Tibial nerve (tissue), 4 donors: ENCODE data around the gene IMP3.

Experiments
- EP300 ChIP-seq, 2 donors: sonication (generic); formaldehyde crosslinking; IDR thresholded peaks; one replicate each; pipeline ENCODE4 v1.6.1; 2017; ENCODE audit warnings: antibody characterized with exemption in 2 of 2, mild to moderate bottlenecking in 1 of 2
- TF ChIP-seq, protein P1 (sequence below), 5 experiments: fragments of 200-600 bp in 3 of 5; fragments of 450-650 bp in 2 of 5; sonication (generic) in 3 of 5; IDR thresholded peaks; one replicate each; pipeline ENCODE4 v1.5.1; 2016 to 2019; ENCODE audit warnings: antibody characterized with exemption in 5 of 5, mild to moderate bottlenecking in 3 of 5, moderate library complexity in 2 of 5

GRCh38 chr15:75682181-75683135 is 42.4 kb upstream of the IMP3 start:
- TF ChIP-seq EP300 (IDR thresholded peaks at IDR 0.05): no peak
- TF ChIP-seq, protein P1, sequence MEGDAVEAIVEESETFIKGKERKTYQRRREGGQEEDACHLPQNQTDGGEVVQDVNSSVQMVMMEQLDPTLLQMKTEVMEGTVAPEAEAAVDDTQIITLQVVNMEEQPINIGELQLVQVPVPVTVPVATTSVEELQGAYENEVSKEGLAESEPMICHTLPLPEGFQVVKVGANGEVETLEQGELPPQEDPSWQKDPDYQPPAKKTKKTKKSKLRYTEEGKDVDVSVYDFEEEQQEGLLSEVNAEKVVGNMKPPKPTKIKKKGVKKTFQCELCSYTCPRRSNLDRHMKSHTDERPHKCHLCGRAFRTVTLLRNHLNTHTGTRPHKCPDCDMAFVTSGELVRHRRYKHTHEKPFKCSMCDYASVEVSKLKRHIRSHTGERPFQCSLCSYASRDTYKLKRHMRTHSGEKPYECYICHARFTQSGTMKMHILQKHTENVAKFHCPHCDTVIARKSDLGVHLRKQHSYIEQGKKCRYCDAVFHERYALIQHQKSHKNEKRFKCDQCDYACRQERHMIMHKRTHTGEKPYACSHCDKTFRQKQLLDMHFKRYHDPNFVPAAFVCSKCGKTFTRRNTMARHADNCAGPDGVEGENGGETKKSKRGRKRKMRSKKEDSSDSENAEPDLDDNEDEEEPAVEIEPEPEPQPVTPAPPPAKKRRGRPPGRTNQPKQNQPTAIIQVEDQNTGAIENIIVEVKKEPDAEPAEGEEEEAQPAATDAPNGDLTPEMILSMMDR (IDR thresholded peaks at IDR 0.05): no peak
